Middle frontal gyrus (tissue), 1 donor: Measurements from ENCODE around the gene EYA2.

Experiments used
- DNase-seq: peaks from one replicate; pipeline ENCODE4 v3.0.0-alpha.2; 2015; ENCODE audit warnings: low spot score; ENCODE audit errors: extremely low spot score

Gene EYA2

DNA sequence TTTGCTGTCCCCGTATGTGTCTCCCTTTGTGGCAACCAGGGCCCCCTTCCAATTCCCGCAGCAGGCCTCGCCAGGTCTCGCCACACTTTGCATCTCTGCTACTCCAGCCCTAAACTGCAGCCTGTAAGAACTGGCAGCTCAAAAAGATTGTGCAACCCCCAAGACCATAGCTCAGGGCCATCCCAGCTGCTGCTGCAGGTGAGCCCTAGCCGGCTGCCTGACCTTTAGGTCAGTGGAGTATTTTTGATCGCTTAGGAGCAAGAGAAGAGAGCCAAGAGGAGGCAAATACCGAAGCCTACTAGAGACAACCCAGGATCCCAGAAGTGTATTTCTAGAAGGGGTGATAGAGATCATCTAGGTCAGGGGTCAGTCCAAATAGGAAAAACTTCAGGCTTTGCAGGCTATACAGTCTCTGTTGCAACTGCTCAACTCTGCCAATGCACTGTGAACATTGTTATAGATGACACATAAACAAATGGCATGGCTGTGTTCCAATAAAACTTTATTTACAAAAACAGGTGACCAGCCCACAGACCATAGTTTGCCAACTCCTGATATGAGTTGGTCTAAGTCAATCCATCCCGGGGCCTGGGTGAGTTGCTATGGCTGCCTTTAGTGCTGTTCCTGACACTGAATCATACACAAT lies 138.4 kb downstream of the EYA2 start:
- no peak for DNase-seq

GRCh38 chr20:47033665-47034064 lies 139.0 kb downstream of the EYA2 start:
- no peak for DNase-seq

DNA sequence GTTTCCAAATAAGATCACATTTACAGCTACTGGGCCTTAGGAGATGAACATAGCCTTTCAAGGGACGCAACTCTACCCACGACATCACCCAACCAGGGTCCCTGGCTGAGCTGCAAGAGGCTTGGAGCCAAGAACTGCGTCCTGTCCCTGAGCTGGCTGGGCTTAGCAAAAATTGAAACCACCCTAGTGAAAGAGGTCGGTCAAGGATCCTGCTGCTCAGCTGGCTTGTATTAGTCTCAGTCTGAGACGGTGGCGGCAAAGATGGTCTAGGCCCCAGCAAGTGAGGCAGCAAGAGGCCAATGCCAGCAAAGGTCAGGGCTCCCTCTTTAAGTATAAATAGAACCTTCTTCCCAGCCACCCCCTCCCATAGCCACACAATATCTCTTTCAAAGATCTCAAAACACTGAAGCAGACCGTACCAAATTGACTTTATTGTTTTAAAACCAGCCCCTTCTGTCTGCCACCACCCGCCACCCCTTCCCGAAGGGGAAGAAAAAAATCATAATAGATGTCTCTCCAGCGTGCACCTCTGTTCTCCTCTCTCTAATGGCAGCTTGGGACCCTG lies 140.5 kb downstream of the EYA2 start:
- DNase-seq = no peak

GRCh38 chr20:47036091-47036870 lies 141.6 kb downstream of the EYA2 start:
- no peak for DNase-seq

GRCh38 chr20:47038566-47039560 lies 144.2 kb downstream of the EYA2 start:
- DNase-seq = no peak

DNA sequence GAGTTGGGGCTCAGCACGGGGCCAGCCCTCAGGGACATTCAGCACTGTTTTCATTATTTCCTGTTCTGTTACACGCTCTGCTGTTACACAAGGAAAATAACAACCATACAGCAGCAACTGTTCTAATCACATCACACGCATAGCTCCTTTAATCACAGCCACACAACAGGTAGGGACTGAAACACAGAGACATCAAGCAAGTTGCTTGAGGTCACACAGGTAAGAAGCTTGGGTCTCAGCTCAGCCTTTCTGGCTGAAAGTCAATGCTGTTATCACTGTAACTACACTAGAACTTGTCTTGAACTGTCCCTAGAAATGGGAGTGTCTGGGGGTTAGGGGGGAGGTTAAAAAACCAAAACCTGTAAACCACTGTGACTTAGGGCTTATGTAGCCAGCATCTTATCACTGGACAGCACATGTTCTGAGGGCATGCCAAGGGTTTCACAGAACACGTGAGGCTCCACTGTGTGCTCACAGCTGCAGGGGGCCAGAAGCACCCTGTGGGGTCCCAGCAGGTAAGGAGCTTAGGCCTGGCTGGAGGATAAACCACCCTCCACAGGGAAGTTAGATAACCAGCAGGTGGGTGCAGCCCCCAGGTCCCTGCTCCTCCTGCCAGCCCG lies 146.0 kb downstream of the EYA2 start:
- no peak for DNase-seq

GRCh38 chr20:47041396-47041899 lies 146.8 kb downstream of the EYA2 start:
- DNase-seq = no peak

DNA sequence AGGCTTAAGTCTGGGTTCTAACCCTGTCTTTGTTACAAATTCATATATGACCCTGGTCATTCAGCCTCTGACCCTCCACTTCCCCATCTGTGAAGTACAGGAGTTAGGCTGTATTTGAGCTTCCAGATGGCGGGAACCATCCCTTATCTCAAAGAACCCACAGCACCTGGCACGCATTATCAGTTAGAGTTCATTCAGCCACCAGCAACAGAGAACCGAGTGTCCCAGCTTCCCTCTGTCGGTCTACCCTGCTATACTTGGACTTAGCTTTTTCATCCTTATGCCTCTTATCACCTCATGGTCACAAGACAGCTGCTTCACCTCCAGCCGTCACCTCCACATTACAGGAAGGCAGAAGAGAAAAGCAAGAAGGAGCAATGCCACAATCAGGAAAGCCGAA lies 147.8 kb downstream of the EYA2 start:
- DNase-seq = no peak

DNA sequence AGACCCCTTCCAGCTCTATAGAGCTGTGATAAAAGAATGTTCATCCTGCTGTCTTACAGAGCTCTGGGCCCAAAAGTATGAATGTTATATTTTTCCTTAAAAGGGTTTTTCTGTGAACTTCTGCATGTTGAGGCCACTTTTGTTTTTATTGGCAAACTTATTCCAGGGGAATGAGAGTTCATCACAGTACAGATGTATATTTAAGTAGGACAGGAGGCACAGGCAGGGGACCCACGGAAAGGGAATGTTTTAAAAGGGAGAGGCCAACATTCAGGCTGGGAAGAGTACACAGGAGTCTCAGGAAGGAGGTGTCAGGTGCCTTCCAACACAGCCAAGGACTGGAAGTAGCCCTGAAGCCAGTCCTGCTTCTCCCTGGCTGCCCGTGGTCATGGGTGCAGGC lies 148.4 kb downstream of the EYA2 start:
- DNase-seq = no peak

- no peak for DNase-seq
Measured at GRCh38 chr20:47044938-47045337, 150.3 kb downstream of the EYA2 start.

- DNase-seq = no peak
Measured at GRCh38 chr20:47048054-47048453, 153.4 kb downstream of the EYA2 start.

- no peak for DNase-seq
Measured at GRCh38 chr20:47049771-47050170, 155.1 kb downstream of the EYA2 start.

DNA sequence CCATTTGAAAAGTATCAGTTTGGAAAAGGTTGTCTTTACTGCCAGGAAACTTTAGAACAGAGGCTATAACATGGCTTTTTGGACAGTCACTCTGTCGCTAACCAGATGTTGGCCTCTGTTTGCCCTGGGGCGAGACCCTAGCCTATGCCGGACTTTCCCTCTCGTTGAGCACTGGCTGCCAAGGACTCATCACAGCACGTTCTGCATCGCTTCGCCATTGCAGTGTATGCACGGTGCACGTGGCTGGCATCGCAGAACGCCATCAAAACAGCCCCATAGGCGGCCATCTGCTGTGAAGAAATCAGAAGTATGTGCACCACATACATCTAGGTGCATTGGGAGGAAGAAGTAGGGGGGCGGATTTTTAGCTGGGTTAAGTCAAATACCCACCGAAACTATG lies 156.4 kb downstream of the EYA2 start:
- DNase-seq = no peak

GRCh38 chr20:47051936-47052526 lies 157.4 kb downstream of the EYA2 start:
- DNase-seq = no peak

GRCh38 chr20:47054506-47054905 lies 159.9 kb downstream of the EYA2 start:
- no peak for DNase-seq

- no peak for DNase-seq
Measured at GRCh38 chr20:47054945-47055344, 160.3 kb downstream of the EYA2 start.

DNA sequence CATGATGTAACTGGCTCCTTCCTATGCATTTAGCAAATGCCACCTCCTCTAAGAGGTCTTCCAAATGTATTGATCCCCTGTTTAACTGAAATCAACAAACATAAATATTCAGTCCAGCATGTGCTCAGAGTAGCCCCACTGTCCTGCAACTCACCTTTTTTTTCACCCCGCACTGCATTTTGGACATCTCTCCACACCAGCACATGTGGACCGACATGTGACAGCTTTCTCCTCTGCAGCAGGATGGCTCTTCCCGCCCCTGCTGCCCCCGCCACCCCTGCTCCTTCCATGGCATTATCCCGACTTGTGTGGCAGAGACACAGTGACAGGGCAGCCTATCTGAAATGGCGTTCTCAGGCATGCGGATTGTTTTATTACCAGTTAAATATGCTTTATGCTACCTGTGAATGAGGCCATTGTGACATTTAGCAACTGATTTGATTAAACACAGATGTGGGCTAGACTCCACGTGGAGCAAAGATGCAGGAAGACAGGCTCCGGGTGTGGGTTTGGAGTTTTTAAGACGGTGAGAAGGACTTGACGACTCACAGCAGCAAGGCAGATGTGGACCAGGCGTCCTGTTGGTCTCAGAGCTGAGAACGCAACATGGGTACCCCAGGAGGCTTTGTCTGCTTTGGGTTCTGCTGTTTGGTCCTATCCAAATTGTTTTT lies 161.2 kb downstream of the EYA2 start:
- DNase-seq = no peak

- DNase-seq = no peak
Measured at GRCh38 chr20:47057661-47058060, 163.0 kb downstream of the EYA2 start.

DNA sequence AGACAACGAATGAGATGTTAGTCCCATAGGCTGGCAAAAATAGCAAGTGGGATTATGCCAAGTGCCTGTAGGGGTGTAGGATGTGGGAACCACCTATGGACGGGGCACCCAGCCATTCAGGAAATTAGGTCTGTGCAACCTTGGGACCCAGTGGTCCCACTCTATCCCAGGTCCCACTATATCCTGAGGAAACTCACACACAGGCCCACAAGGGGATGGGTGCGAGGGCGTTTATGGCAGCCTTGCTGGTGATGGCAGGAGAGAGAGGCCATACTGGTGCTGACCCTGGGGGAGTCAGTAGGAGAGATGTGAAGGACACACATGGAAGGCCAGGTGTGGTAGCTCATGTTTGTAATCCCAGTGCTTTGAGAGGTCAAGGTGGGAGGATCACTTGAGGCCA lies 163.6 kb downstream of the EYA2 start:
- no peak for DNase-seq

- no peak for DNase-seq
Measured at GRCh38 chr20:47059536-47059935, 164.9 kb downstream of the EYA2 start.
